Thyroid gland (tissue), 4 donors: ENCODE measurements around the gene CDK5.

Experiments
- POLR2A ChIP-seq, 2 donors: fragments of 450-650 bp; IDR thresholded peaks; one replicate each; pipeline ENCODE4 v1.6.1; 2017; ENCODE audit warnings: antibody characterized with exemption in 2 of 2, mild to moderate bottlenecking in 2 of 2, moderate library complexity in 1 of 2
- TF ChIP-seq, protein P1 (sequence below), 6 experiments: fragments of 200-600 bp in 3 of 6; fragments of 450-650 bp in 3 of 6; sonication (generic) in 3 of 6; IDR thresholded peaks; one replicate each; pipeline ENCODE4 v1.5.1; 2016 to 2019; ENCODE audit warnings: antibody characterized with exemption in 6 of 6, mild to moderate bottlenecking in 2 of 6, inconsistent platforms in 1 of 6, moderate library complexity in 1 of 6

DNA sequence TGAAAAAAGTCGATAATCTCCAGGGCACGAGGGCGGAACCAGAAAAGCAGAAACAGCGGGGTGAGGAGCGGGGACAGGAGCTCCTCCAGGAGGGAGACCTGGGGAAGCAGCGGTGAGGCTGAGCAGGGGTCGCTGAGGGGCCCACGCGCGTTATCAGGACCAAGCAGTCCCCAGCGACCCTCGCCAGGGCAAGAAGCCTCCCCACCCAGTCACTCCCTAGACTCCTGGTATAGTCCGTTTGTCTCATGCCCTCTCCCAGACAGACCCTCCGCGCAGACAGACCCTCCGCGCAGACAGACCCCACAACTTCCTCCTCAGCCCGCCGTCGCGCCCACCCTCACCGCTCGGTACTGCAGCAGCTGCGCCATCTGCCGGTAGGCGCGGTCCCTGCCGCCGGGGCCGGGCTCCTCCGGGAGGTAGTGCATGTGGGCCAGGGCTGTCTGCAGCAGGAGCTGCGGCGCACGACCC is 39.7 kb downstream of the CDK5 start:
- TF ChIP-seq, protein P1, sequence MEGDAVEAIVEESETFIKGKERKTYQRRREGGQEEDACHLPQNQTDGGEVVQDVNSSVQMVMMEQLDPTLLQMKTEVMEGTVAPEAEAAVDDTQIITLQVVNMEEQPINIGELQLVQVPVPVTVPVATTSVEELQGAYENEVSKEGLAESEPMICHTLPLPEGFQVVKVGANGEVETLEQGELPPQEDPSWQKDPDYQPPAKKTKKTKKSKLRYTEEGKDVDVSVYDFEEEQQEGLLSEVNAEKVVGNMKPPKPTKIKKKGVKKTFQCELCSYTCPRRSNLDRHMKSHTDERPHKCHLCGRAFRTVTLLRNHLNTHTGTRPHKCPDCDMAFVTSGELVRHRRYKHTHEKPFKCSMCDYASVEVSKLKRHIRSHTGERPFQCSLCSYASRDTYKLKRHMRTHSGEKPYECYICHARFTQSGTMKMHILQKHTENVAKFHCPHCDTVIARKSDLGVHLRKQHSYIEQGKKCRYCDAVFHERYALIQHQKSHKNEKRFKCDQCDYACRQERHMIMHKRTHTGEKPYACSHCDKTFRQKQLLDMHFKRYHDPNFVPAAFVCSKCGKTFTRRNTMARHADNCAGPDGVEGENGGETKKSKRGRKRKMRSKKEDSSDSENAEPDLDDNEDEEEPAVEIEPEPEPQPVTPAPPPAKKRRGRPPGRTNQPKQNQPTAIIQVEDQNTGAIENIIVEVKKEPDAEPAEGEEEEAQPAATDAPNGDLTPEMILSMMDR (IDR thresholded peaks at IDR 0.05) = peak; percentile 61 to 90 (median 70)
- no peak for TF ChIP-seq POLR2A (IDR thresholded peaks at IDR 0.05)
